Fibroblast of upper back skin (primary cell): ENCODE data around the gene PPFIA1.

ENCODE experiments used
- DNase-seq: peaks from one replicate; pipeline ENCODE4 v3.0.0-alpha.2; 2013

The PPFIA1 gene

DNA sequence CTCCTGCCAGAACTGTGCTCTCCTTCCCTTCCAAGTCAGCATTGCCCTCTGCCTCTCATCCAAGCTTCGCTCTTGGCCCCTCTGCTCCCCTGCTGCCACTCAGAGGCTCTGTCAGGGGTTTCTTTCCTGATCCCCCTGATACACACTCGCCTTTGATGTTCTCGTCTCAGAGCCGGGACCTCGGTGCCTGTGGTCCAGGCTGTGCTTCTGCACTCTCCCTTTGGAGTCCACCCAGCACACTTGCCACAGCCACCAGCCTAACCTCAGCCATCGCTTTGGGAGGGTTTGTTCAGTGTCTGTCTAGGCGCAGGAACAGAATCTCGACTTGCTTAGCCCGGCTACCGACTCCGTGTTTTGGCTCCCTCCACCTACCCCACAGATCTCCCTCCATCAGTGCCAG, 29.1 kb downstream of the PPFIA1 start:
- DNase-seq: no peak

GRCh38 chr11:70301191-70301590, 30.7 kb downstream of the PPFIA1 start:
- no peak for DNase-seq

GRCh38 chr11:70301721-70302418, 31.4 kb downstream of the PPFIA1 start:
- no peak for DNase-seq

GRCh38 chr11:70302419-70302752, 31.9 kb downstream of the PPFIA1 start:
- DNase-seq: peak; percentile 13

DNA sequence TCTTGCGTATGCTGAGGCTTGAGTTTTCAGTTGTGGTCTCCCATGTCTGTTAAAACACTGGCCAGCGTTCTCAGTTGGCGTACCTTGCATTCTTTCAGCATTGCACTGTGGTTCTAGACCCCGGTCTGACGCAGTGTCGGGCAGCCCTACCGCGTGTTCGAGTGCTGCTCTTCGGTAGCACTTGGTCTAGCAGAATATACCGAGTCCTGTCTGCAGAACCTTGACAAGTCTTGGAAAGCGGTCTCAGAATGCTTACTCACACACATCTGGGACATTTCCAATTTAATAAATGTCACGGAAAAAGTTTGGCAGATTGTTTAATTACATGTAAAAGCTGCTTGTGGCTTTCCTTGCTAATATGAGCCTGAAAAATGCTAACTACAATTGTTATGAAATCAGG, 32.6 kb downstream of the PPFIA1 start:
- peak; percentile 66 for DNase-seq

GRCh38 chr11:70304208-70304603, 33.7 kb downstream of the PPFIA1 start:
- DNase-seq: no peak

- DNase-seq: no peak
Measured at GRCh38 chr11:70305501-70305900, 35.0 kb downstream of the PPFIA1 start.

GRCh38 chr11:70306586-70307033, 36.1 kb downstream of the PPFIA1 start:
- DNase-seq: no peak

DNA sequence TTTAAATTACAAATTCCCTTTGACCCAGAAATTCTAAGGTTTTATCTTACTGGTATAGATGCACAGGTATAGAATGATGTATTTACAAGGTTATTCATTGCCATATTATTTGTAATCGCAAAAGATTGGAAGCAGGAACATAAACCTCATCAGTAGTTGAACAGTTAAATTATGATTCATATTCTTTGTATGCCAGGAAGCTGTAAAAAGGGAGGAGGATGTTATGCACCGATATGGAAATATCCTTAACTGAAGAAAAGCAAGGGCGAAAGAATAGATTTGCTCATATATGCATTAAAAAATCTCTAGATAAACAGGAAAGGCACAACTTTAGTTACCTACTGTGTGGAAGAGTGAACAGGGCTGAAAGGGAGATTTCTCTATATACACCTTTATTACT, 36.7 kb downstream of the PPFIA1 start:
- DNase-seq: peak; percentile 19

- no peak for DNase-seq
Measured at GRCh38 chr11:70311616-70312015, 41.1 kb downstream of the PPFIA1 start.

- no peak for DNase-seq
Measured at GRCh38 chr11:70312401-70313357, 42.2 kb downstream of the PPFIA1 start.

DNA sequence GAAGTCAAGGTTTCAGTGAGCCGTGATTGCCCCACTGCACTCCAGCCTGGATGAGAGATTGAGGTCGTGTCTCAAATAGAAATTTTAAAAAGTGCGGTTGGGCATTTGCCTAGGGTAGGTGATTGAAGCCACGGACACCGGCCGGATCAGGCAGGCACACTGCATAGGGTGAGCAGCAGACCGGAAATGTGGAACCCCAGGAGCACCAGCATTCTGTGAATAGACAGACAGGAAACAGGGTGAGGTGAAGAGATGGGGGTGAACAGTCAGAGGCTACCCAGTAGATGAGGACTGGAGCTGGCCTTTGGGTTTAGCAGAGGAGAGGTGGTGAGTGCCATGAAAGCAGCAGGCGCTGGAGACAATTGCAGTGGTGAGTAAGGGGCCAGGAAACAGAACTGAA, 43.5 kb downstream of the PPFIA1 start:
- DNase-seq: no peak

- DNase-seq: no peak
Measured at GRCh38 chr11:70314730-70315129, 44.2 kb downstream of the PPFIA1 start.

DNA sequence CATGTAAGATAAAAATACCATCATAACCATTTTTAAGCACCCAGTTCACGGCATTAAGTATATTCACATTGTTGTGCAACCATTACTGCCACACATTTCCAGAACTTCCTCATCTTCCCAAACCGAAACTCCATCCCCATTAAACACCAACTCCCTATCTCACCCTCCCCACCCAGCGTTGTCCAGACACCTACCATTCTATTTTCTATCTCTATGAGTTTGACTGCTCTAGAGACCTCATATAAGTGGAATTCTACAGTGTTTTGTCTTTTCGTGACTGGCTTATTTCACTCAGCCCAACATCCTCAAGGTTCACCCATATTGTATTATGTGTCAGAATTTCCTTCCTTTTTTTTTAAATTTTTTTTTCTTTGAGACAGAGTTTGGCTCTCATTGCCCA, 45.2 kb downstream of the PPFIA1 start:
- DNase-seq: no peak

DNA sequence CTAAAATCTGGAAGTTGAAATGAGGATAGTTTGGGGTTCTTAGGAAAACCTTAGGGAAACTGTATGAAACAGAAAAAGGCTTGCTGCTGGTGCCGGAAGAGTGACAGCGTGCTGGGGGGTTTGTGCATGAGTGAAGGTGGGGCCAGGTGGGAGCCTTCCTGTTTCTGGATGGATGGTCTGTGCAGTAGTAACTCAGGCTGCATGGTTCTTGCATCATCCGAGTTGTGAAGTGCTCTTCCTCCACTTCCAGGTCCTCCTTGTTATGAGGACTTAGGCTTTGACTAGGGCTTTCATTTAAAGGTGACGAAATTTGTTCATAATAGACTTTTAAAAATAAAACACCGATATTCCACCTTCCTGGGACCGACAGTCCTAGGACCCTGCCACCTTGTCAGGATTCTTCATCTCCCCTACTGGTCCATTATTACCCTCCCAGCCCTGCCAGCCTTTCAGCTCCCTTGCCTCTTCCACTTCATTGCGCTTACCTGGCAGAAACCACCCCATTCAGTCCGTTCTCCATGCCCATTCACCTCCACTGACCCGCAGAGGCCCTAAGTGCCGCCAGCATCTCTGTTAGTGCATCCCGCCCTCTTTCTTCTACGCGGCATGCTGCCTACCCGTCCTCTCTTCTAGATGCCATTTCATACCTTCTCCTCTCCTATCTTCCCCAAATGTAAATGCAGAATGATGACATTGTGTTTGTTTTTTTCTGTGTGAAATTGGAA, 47.3 kb downstream of the PPFIA1 start:
- no peak for DNase-seq

GRCh38 chr11:70319396-70320076, 49.0 kb downstream of the PPFIA1 start:
- DNase-seq: no peak

DNA sequence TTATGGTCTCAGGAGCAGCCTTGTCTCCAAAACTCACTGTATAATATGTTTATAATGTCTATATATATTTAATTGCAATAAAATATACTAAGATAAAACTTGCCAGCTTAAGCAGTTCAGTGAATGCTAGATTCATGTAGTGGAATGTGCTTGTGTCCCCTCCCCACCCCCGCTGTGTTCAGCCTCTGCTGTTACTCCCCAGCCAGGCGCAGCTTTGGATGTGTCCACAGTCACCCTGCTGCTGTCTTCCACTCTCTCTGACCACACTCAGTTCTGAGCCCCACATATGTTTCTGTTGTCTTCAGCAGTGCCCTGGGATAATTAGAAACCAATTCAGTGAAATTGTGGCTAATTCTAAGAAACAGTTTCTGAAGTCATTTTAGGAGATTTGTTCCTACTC, 52.2 kb downstream of the PPFIA1 start:
- DNase-seq: peak; percentile 17

DNA sequence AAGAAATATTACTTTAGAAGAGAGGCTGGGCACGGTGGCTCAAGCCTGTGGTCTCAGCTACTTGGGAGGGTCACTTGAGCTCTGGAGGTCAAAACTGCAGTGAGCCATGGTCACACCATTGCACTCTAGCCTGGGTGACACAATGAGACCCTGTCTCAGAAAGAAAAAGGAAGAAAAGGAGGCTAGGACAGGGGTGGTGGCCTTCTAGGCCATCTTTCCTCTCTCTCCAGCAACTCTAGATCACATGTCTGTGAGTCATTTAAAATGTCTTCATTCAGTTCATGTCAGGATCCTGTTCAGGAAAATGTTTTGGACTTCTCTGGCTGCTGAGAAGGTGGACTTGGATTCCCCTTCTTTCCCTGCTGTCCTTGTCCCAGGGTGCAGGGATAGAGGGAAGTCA, 53.3 kb downstream of the PPFIA1 start:
- DNase-seq: no peak

DNA sequence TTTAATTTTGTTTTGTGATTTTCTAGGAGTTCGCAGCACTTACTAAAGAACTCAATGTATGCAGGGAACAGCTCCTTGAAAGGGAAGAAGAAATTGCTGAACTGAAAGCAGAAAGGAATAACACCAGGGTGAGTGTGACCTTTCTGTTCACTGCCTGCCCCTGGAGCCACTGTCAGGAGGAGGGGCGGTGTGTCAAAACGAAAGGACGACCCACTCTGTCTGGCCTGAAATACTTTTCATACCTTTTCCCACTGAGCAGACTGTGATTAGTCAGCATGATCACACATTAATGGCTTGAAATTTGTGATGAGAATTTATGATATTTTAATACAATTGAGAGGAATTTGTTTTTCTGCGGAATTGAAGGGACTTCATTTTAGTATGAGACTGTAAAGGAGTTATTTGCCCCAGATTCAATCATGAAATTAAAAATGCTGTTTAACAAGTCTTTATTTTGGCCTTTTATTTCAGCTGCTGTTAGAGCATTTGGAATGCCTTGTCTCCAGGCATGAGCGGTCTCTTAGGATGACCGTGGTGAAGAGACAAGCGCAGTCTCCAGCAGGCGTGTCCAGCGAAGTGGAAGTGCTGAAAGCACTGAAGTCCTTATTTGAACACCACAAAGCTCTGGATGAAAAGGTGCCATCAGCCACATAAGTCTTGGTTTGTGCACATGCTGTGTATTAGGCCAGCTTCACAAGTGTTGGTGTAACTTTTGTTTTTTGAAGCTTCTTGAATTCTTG, 54.1 kb downstream of the PPFIA1 start:
- peak; percentile 38 for DNase-seq

- DNase-seq: no peak
Measured at GRCh38 chr11:70325824-70326223, 55.3 kb downstream of the PPFIA1 start.

- peak; percentile 55 for DNase-seq
Measured at GRCh38 chr11:70326365-70326811, 55.9 kb downstream of the PPFIA1 start.

GRCh38 chr11:70326833-70327232, 56.3 kb downstream of the PPFIA1 start:
- no peak for DNase-seq
